ENCODE measurements around the gene PDZK1. TPM values are rescaled to one million over a fixed set of nuclear protein-coding genes. Genes with fewer than 3 reads are reported as not detected.
"Not testable (repeated sequence)": the region's sequence is repeated elsewhere in the genome, so short reads cannot be mapped to it uniquely, and the experiment has no call there.

Gene PDZK1
- total and polyA plus RNA-seq, 2 experiments from 2014 or later, result 0.73 TPM; not detected in 1

GRCh38 chr1:145656245-145656943 is 50.8 kb downstream of the PDZK1 start:
- not testable (repeated sequence) for H3K36me3 ChIP-seq (ENCODE audit: insufficient read depth); H3K27ac Mint-ChIP-seq; H3K79me2 ChIP-seq (replicated peaks; ENCODE audit: insufficient read depth); H3K36me3 Mint-ChIP-seq (ENCODE audit: low read depth); H3F3A ChIP-seq (replicated peaks; ENCODE audit: low read depth); H3K4me3 ChIP-seq; H3K27ac ChIP-seq (ENCODE audit: low read depth); H3K4me1 ChIP-seq (ENCODE audit: insufficient read depth); H4K20me1 ChIP-seq (replicated peaks; ENCODE audit: insufficient read depth); H3K9me3 Mint-ChIP-seq; H3K27me3 ChIP-seq (ENCODE audit: insufficient read depth); H3K4me1 Mint-ChIP-seq; H3K27me3 Mint-ChIP-seq (ENCODE audit: insufficient read depth, low read depth, poor library complexity); H3K9me2 ChIP-seq (ENCODE audit: insufficient read depth); H3K4me2 ChIP-seq; H2AFZ ChIP-seq; H3K4me3 Mint-ChIP-seq; ATAC-seq
- DNase-seq (ENCODE audit: low spot score), result peak; percentile 1

GRCh38 chr1:145643990-145644389 is 63.2 kb downstream of the PDZK1 start:
- not testable (repeated sequence) for H3K4me2 ChIP-seq; H3K4me3 Mint-ChIP-seq; H4K20me1 ChIP-seq (replicated peaks; ENCODE audit: insufficient read depth); H3K79me2 ChIP-seq (replicated peaks; ENCODE audit: insufficient read depth); H3K4me3 ChIP-seq; H3K36me3 Mint-ChIP-seq (ENCODE audit: low read depth); H3K9me3 Mint-ChIP-seq; H2AFZ ChIP-seq; ATAC-seq; H3K4me1 ChIP-seq (ENCODE audit: insufficient read depth); H3K27me3 Mint-ChIP-seq (ENCODE audit: insufficient read depth, low read depth, poor library complexity); DNase-seq (ENCODE audit: low spot score); H3K9me2 ChIP-seq (ENCODE audit: insufficient read depth); H3K27ac ChIP-seq (ENCODE audit: low read depth); H3F3A ChIP-seq (replicated peaks; ENCODE audit: low read depth); H3K27ac Mint-ChIP-seq; H3K4me1 Mint-ChIP-seq; H3K36me3 ChIP-seq (ENCODE audit: insufficient read depth); H3K27me3 ChIP-seq (ENCODE audit: insufficient read depth)

GRCh38 chr1:145641886-145642285 is 65.3 kb downstream of the PDZK1 start:
- not testable (repeated sequence) for H3K27me3 Mint-ChIP-seq (ENCODE audit: insufficient read depth, low read depth, poor library complexity); H3K4me3 Mint-ChIP-seq; H3K36me3 Mint-ChIP-seq (ENCODE audit: low read depth); H3K36me3 ChIP-seq (ENCODE audit: insufficient read depth); H3K79me2 ChIP-seq (replicated peaks; ENCODE audit: insufficient read depth); H3F3A ChIP-seq (replicated peaks; ENCODE audit: low read depth); H3K27ac Mint-ChIP-seq; ATAC-seq; H4K20me1 ChIP-seq (replicated peaks; ENCODE audit: insufficient read depth); DNase-seq (ENCODE audit: low spot score); H3K4me2 ChIP-seq; H3K27me3 ChIP-seq (ENCODE audit: insufficient read depth); H3K4me1 Mint-ChIP-seq; H3K4me3 ChIP-seq; H3K27ac ChIP-seq (ENCODE audit: low read depth); H2AFZ ChIP-seq; H3K9me3 Mint-ChIP-seq; H3K9me2 ChIP-seq (ENCODE audit: insufficient read depth); H3K4me1 ChIP-seq (ENCODE audit: insufficient read depth)

- H3K79me2 ChIP-seq (replicated peaks; ENCODE audit: insufficient read depth); H3K27me3 ChIP-seq (ENCODE audit: insufficient read depth); H3K4me3 ChIP-seq; H3K4me2 ChIP-seq; ATAC-seq; H3K36me3 ChIP-seq (ENCODE audit: insufficient read depth); H3K4me1 ChIP-seq (ENCODE audit: insufficient read depth); H3K4me1 Mint-ChIP-seq; H3K27ac ChIP-seq (ENCODE audit: low read depth); H3K36me3 Mint-ChIP-seq (ENCODE audit: low read depth); H4K20me1 ChIP-seq (replicated peaks; ENCODE audit: insufficient read depth); H2AFZ ChIP-seq; H3K4me3 Mint-ChIP-seq; H3K27me3 Mint-ChIP-seq (ENCODE audit: insufficient read depth, low read depth, poor library complexity); H3K27ac Mint-ChIP-seq; H3F3A ChIP-seq (replicated peaks; ENCODE audit: low read depth); DNase-seq (ENCODE audit: low spot score); H3K9me3 Mint-ChIP-seq; H3K9me2 ChIP-seq (ENCODE audit: insufficient read depth): not testable (repeated sequence)
Observed at GRCh38 chr1:145636237-145636636, 70.9 kb downstream of the PDZK1 start.

GRCh38 chr1:145622177-145622576 is 85.0 kb downstream of the PDZK1 start:
- H3K27me3 ChIP-seq (ENCODE audit: insufficient read depth); H3K27ac Mint-ChIP-seq; H3F3A ChIP-seq (replicated peaks; ENCODE audit: low read depth); H3K4me1 ChIP-seq (ENCODE audit: insufficient read depth); H3K9me3 Mint-ChIP-seq; H3K4me1 Mint-ChIP-seq; H3K36me3 Mint-ChIP-seq (ENCODE audit: low read depth); ATAC-seq; H3K4me2 ChIP-seq; DNase-seq (ENCODE audit: low spot score); H3K4me3 Mint-ChIP-seq; H3K9me2 ChIP-seq (ENCODE audit: insufficient read depth); H3K79me2 ChIP-seq (replicated peaks; ENCODE audit: insufficient read depth); H3K27ac ChIP-seq (ENCODE audit: low read depth); H3K4me3 ChIP-seq; H3K36me3 ChIP-seq (ENCODE audit: insufficient read depth); H4K20me1 ChIP-seq (replicated peaks; ENCODE audit: insufficient read depth); H2AFZ ChIP-seq; H3K27me3 Mint-ChIP-seq (ENCODE audit: insufficient read depth, low read depth, poor library complexity): not testable (repeated sequence)

Other genes starting within 250 kb of the PDZK1 start
- gene GPR89A, start 99.4 kb downstream of the PDZK1 start, total RNA-seq (2014; rRNA removed; shearing (Covaris generic)), result 80.8 and 81.1 TPM in 2 replicates
- 68.5 and 76.4 TPM in 2 replicates for gene GPR89A, start 99.4 kb downstream of the PDZK1 start, polyA plus RNA-seq (2016; fragmentation: Nextera tagmentation; extraction: Ambion mirVana)
- gene CD160, start 12.1 kb upstream of the PDZK1 start, total RNA-seq (2014; rRNA removed; shearing (Covaris generic)), result not detected in 2 replicates
- gene CD160, start 12.1 kb upstream of the PDZK1 start, polyA plus RNA-seq (2016; fragmentation: Nextera tagmentation; extraction: Ambion mirVana), result 0.06 TPM in 1 of 2 replicates, not detected in the other
- gene RNF115, start 116.7 kb upstream of the PDZK1 start, total RNA-seq (2014; rRNA removed; shearing (Covaris generic)), result 10.5 and 10.6 TPM in 2 replicates
- 10.8 and 10.9 TPM in 2 replicates for gene RNF115, start 116.7 kb upstream of the PDZK1 start, polyA plus RNA-seq (2016; fragmentation: Nextera tagmentation; extraction: Ambion mirVana)
- gene POLR3C, start 116.8 kb upstream of the PDZK1 start, total RNA-seq (2014; rRNA removed; shearing (Covaris generic)), result 15.7 and 23.9 TPM in 2 replicates
- gene POLR3C, start 116.8 kb upstream of the PDZK1 start, polyA plus RNA-seq (2016; fragmentation: Nextera tagmentation; extraction: Ambion mirVana), result 11.6 and 15.1 TPM in 2 replicates
- 4.3 and 6.8 TPM in 2 replicates for gene NUDT17, start 138.3 kb upstream of the PDZK1 start, total RNA-seq (2014; rRNA removed; shearing (Covaris generic))
- 2.8 and 5.7 TPM in 2 replicates for gene NUDT17, start 138.3 kb upstream of the PDZK1 start, polyA plus RNA-seq (2016; fragmentation: Nextera tagmentation; extraction: Ambion mirVana)
- 33.2 and 35.7 TPM in 2 replicates for gene PIAS3, start 151.7 kb upstream of the PDZK1 start, total RNA-seq (2014; rRNA removed; shearing (Covaris generic))
- 40.8 and 45.4 TPM in 2 replicates for gene PIAS3, start 151.7 kb upstream of the PDZK1 start, polyA plus RNA-seq (2016; fragmentation: Nextera tagmentation; extraction: Ambion mirVana)
- 3.6 and 4.3 TPM in 2 replicates for gene ANKRD35, start 178.5 kb upstream of the PDZK1 start, total RNA-seq (2014; rRNA removed; shearing (Covaris generic))
- gene ANKRD35, start 178.5 kb upstream of the PDZK1 start, polyA plus RNA-seq (2016; fragmentation: Nextera tagmentation; extraction: Ambion mirVana), result 4.9 and 5.6 TPM in 2 replicates
- gene ITGA10, start 202.7 kb upstream of the PDZK1 start, total RNA-seq (2014; rRNA removed; shearing (Covaris generic)), result 0.04 and 0.21 TPM in 2 replicates
- 0.21 TPM in 1 of 2 replicates, not detected in the other for gene ITGA10, start 202.7 kb upstream of the PDZK1 start, polyA plus RNA-seq (2016; fragmentation: Nextera tagmentation; extraction: Ambion mirVana)
- 9.1 and 10.0 TPM in 2 replicates for gene PEX11B, start 211.3 kb upstream of the PDZK1 start, total RNA-seq (2014; rRNA removed; shearing (Covaris generic))
- 7.4 and 9.7 TPM in 2 replicates for gene PEX11B, start 211.3 kb upstream of the PDZK1 start, polyA plus RNA-seq (2016; fragmentation: Nextera tagmentation; extraction: Ambion mirVana)
- gene RBM8A, start 220.1 kb upstream of the PDZK1 start, total RNA-seq (2014; rRNA removed; shearing (Covaris generic)), result 170 and 212 TPM in 2 replicates
- gene RBM8A, start 220.1 kb upstream of the PDZK1 start, polyA plus RNA-seq (2016; fragmentation: Nextera tagmentation; extraction: Ambion mirVana), result 286 and 312 TPM in 2 replicates